Activated CD4-positive, CD25-positive, alpha-beta regulatory T cell treated with anti-CD3 and anti-CD28 coated beads, Interleukin-2, amount 50 U/mL, for 24 hours (primary cell): ENCODE data around the gene GRK5.
A peak's percentile ranks its signal among the peaks of the same experiment; 100 is the strongest.

ENCODE experiments used
- ATAC-seq, 2 donors: fragments of 150-1000 bp; cut with Tn5 transposase; one replicate each; pipeline ENCODE4 v1.10.0; 2021; ENCODE audit warnings: mild to moderate bottlenecking in 1 of 2, moderate library complexity in 1 of 2

Gene GRK5

GRCh38 chr10:119491966-119492757, 284.8 kb downstream of the GRK5 start:
- no peak for ATAC-seq

- ATAC-seq: no peak
Measured at GRCh38 chr10:119493155-119493554, 285.8 kb downstream of the GRK5 start.

- peak; percentile 37 to 54 for ATAC-seq
Measured at GRCh38 chr10:119494236-119495020, 287.1 kb downstream of the GRK5 start.

- no peak for ATAC-seq
Measured at GRCh38 chr10:119495021-119495505, 287.7 kb downstream of the GRK5 start.

- no peak for ATAC-seq
Measured at GRCh38 chr10:119495545-119495944, 288.2 kb downstream of the GRK5 start.

GRCh38 chr10:119496273-119496672, 288.9 kb downstream of the GRK5 start:
- ATAC-seq: peak; percentile 66 to 70

GRCh38 chr10:119497243-119497642, 289.9 kb downstream of the GRK5 start:
- no peak for ATAC-seq

GRCh38 chr10:119498889-119499676, 291.7 kb downstream of the GRK5 start:
- no peak for ATAC-seq

- no peak for ATAC-seq
Measured at GRCh38 chr10:119499677-119500002, 292.3 kb downstream of the GRK5 start.

- no peak for ATAC-seq
Measured at GRCh38 chr10:119500123-119500795, 292.9 kb downstream of the GRK5 start.

GRCh38 chr10:119500821-119501220, 293.4 kb downstream of the GRK5 start:
- ATAC-seq: no peak

- peak; percentile 24 to 29 for ATAC-seq
Measured at GRCh38 chr10:119501690-119502089, 294.3 kb downstream of the GRK5 start.

- ATAC-seq: peak; percentile 87 to 89
Measured at GRCh38 chr10:119502209-119502608, 294.8 kb downstream of the GRK5 start.

- peak in 1 of 2 donors; percentile 1 for ATAC-seq
Measured at GRCh38 chr10:119502618-119503155, 295.3 kb downstream of the GRK5 start.

GRCh38 chr10:119503821-119504220, 296.4 kb downstream of the GRK5 start:
- no peak for ATAC-seq

- no peak for ATAC-seq
Measured at GRCh38 chr10:119504651-119505050, 297.3 kb downstream of the GRK5 start.

- no peak for ATAC-seq
Measured at GRCh38 chr10:119505131-119505551, 297.8 kb downstream of the GRK5 start.
